HG03558 (cell line): ENCODE data around the gene PDZD7.
A peak's percentile ranks its signal among the peaks of the same experiment; 100 is the strongest.
"Not testable (repeated sequence)": the region's sequence is repeated elsewhere in the genome, so short reads cannot be mapped to it uniquely, and the experiment has no call there.

Experiments used
- ATAC-seq: cut with Tn5 transposase; IDR thresholded peaks from one replicate; pipeline ENCODE4 v1.9.1; 2021; ENCODE audit warnings: moderate number of reproducible peaks; ENCODE audit not compliant: unreplicated experiment; ENCODE audit errors: extremely low read depth

Gene PDZD7

DNA sequence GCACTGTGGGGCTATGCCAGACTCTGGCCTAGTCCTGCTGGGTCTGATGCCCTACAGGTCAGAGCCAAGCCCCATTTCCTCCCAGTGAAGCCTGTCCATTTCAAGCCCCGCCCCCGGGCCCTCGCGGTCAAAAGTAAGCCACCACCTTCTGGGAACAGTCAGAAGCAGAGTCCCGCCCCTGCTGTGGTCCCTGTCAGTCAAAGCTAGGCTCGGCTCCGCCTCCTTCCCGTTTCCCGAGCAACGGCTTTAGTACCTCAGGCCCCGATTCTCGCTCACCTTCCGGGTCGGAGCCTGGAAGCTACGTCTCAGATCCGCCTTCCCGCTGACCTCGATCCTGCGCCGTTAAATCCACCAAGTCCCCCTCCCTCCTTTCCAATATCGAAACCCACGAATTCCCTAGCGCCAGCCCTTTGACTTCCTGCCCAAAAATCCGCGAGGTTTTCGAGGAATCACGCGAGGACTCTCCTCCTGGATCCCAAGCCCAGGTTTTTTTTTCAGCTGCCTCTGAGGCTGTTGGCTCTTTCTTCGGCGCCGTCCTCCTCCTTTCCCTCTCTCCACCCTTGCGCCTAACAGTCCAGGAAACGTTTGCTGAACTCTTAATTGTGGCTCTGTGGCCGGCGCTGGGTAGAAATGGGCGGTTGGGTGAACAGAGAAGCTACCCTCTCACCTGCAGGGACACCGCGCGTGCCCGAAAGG, 11.9 kb upstream of the PDZD7 start:
- ATAC-seq: peak; percentile 76

DNA sequence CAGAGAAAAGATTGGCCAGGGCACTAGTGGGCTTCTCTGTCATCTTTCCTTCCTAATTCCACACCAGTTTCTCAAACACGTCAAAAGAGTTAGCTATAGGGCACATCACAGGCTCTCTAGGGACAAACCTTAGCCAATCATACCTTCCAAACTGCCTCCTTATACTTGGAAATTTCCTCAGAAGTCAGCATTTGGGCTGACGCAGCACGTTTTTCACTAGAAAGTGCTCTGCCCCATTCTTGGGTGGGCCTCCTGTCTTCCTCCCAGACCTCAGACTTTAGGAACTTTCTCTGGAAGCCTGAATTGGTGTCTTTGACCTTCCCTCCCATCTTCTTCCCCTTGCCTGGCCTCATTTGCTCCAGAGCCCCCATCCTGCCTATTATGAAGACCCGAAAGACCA, 11.2 kb upstream of the PDZD7 start:
- no peak for ATAC-seq

DNA sequence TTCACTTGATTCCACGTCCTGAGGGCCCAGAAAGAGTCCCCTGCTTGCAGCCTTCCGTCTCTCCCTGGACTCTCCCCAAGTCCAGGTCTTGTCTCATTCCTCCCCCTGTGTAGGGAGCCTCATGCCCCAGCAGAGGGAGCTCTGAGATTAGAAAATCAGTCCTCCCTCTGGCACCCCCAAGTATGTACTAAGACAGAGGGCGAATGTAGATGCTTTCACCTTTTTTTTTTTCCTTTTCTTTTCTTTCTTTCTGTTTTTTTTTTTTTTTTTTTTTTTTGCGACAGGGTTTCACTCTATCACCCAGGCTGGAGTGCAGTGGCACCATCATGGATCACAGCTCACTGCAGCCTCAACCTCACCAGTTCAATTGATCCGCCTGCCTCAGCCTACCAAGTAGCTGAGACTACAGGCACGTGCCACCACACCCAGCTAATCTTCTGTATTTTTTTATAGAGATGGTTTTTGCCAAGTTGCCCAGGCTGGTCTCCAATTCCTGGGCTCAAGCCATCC, 10.4 kb upstream of the PDZD7 start:
- peak; percentile 40 for ATAC-seq

DNA sequence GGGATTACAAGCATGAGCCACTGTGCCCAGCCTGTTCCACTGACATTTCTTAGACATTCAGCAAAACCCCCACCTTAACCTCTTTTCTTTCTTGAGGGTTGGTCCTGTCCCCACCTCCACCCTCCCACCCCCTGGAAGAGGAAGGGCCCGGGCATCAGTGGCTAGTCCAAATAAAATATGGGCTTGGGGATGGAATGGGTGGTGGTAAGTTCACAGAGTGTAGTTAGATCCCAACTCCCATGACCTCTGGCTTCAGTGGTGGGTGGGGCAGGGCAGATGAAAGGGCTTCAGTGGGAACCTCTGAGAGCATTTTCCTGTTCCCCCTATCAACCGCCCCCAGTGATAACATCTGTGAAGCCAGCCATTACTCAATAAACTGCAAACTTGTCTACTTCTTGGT, 9.9 kb upstream of the PDZD7 start:
- no peak for ATAC-seq

- ATAC-seq: no peak
Observed at GRCh38 chr10:101040061-101040460, 9.1 kb upstream of the PDZD7 start.

DNA sequence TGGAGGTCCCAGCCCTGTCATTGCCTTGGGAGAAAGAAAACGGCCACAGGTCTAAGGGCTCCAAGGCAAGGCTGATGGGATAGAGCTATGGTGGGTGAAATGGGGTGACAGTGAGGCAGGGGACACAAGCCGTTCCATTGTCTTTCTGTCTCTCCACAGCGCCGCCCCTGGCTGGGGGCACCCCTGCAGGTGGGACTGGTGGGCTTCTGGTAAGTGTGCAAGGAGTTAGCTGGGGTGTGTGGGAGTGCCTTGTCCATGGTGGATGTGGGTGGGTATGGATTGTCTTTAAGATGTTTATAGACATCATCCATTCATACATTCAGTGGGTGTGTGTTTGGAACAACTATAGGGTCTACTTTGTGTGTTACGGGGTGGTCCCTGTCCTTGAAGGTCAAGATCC, 7.6 kb upstream of the PDZD7 start:
- no peak for ATAC-seq

GRCh38 chr10:101036726-101037125, 5.8 kb upstream of the PDZD7 start:
- no peak for ATAC-seq

GRCh38 chr10:101035916-101036702, 5.2 kb upstream of the PDZD7 start:
- ATAC-seq: no peak

GRCh38 chr10:101035314-101035713, 4.4 kb upstream of the PDZD7 start:
- no peak for ATAC-seq

GRCh38 chr10:101034404-101034803, 3.5 kb upstream of the PDZD7 start:
- not testable (repeated sequence) for ATAC-seq

DNA sequence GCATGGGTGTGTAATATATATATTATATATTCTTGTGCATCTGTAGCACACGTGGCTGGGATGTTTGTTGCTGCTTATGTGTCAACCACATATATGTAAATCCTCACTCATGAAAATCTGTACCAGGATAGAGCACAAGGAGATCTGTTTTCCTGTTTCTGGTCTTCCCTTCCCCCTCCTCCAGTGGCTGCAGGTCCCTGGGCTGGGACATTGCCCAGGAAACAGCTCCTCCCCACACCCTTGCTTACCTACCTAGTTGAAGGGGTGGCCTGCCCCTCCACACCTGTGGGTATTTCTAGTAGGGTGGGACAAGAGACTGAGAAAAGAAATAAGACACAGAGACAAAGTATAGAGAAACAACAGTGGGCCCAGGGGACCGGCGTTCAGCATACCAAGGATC, 2.3 kb upstream of the PDZD7 start:
- no peak for ATAC-seq

GRCh38 chr10:101032637-101033224, 1.8 kb upstream of the PDZD7 start:
- no peak for ATAC-seq

DNA sequence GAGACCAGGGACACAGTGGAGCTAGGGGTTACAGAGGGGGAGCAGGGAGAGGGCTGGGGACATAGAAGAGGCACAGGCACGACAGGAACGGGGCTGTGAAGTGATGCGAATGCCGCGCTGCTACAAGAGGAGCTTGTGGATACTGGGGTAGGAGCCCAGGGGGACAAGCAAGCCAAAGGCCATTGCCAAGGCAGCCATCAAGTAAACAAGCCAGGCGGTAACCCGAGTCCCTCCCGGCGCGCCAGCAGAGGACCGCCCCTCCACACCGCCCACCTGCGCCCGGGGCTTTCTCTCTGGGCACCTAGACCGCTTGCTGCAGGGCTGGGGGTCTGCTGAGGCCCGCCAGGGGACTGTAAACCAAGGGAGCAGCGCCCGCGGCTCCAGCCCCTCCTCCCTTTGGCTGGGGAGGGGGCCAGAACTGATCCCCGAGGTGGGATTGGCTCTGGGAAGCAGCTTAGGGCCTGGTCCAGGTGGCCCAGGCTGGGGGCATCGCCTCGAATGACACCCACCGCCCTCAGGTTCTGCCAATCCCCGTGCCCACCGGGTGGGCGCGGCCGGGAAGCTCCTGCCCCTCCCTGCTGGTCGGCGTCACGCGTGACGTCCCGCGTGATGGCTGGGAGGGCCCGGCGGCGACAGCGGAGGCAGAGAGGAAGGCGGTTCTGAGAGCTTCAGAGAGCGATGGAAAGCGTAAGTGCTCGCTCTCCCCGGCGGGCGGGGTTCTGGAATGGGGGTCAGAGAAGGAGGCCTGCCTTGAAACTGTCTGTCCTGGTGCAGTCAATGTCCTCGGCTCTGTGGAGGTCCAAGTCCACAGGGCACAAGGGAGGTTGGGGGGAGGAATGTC, 1.1 kb upstream of the PDZD7 start:
- ATAC-seq: no peak

DNA sequence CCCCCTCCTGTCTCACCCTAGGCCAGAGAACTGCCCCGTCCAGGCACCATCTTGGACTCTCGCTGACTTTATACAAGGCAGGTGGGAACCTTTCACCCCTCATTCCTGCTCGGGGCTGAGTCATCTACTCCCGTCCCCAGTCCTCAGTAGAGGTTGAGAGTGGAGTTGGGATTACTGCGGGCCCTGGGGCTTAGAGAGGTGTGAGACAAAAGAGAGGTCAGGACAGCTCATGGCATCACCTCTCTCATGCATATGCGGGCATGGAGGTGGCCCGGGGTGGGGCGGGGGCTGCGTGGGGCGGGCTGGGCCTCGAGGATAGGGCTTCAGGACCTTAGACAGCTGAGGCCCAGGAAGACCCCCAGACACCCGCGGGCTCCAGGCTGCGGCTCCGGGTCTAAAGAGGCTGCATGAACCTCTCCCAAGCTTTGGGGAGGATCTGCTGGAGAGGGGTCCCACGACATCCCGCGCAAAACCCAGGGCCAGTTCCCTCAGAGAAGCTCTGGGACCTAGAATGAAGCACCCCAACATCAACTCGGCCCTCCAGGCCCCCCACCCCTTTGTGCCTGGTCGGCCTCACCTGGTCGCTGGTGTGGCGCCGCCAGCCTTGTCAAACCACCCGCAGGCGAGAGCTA, 317 bp downstream of the PDZD7 start:
- ATAC-seq: no peak

DNA sequence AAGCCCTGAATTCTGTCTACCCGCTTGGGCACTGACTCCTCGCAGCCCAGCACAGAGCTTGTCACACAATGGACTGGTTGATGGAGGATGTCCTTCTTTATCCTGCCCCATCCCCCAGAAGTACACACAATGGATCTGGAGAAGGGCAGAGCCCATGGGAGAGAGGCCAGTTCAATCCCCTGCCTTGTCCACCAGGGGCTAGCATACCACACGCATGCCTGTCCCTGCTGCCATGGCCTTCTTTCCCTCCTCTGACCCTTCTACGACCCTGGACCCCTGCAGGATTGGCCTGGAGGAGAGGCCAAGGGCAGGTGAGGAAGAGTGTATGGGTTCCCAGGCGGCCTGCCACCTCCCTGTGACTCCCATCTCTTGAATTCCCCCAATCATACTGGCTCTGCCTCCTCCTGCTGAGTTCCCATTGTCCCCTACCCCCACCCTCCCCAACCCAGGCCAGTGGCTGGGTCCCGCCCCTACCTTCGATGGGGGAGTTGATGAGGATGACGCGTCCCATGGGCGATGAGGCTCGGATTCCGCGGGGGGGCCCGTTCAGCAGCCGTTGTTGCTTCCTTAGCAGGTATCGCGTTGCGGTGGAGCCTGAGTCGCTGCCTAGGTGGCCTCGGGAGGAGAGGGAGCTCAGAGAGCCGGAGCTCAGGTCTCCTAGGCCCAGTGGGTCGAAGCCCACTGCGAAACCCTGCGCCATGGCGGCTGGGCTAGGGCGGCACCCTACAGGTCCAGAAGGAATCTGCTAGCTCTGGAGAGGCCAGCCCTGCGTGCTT, 1.2 kb downstream of the PDZD7 start:
- no peak for ATAC-seq

DNA sequence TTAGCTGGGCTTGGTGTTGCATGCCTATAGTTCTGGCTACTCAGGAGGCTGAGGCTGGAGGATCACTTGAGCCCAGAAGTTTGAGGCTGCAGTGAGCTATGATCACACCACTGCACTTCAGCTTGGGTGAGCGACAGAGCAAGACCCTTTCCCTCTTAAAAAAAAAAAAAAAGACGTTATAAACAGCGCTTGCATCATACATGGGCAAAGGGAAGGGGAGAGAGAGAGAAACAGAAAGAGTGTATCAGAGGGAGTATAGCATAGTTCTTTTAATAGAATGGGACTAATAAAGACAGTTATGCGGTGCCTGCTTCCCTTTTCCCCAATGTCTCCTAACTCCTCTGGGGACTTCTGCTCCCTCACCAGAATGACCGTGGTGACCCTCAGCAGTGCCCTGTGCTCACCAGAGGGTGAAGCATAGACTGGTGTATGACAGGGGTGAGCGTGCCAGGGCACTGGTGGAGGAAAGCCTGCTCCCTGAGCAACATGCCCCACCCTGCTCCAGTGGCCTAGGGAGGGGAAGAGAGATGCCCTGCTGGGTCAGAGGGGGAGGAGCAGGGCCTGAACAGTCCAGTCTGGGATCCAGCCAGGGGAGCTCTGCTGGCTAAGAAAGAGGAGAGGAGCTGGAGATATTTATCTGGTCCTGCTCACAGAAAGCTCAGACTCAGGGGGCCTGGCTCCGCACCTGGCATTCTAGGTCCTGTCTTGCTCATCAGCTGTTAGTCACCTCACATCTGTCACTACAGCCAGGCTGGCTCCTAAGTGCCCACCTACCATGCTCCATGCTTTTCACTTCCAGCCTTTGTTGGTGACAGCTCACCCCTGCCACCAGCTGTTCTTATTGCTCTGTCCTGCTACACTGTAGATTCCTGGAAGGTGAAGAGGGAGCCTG, 2.2 kb downstream of the PDZD7 start:
- ATAC-seq: no peak

DNA sequence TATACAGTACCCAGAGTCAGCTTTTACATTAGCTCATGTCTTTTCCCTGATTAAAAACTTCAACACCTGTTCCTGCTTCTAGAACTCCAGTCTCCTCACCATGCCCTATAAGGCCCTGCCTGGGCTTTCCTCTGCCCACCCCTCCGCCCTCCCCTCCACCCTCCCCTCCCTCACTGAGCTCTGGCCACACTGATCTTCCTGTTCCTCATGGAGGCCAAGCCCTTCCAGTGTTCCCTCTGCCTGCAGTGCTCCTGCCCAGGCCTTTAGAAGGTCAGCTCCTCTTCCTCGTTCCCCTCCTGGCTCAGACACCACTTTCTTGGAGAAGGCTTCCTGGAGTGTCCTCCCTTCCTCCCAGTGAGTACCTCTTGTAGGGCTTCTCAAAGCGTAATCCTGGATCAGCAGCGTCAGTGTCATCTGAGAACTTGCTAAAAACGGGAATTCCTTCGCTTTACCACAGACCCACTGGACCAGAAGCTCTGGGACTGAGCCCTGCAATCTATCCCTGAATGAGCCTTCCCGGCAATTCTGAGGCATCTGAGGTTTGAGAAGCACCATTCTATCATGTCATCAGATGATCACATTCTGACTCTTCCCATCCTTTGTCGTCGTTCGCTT, 3.7 kb downstream of the PDZD7 start:
- ATAC-seq: no peak
